GM23338 (cell line): Measurements from ENCODE around the gene SFXN1.

Experiments used
- EZH2 ChIP-seq: fragments of 200-600 bp; sonication (generic); IDR thresholded peaks from one replicate; pipeline ENCODE4 v1.8.0; 2017; ENCODE audit warnings: antibody characterized with exemption, mild to moderate bottlenecking, low read depth; ENCODE audit not compliant: unreplicated experiment
- EZH2phosphoT487 ChIP-seq: fragments of 200-600 bp; sonication (generic); IDR thresholded peaks from one replicate; pipeline ENCODE4 v1.8.1; 2018; ENCODE audit warnings: antibody characterized with exemption; ENCODE audit not compliant: unreplicated experiment
- POLR2AphosphoS5 ChIP-seq: IDR thresholded peaks from 2 replicates; pipeline ENCODE4 v1.6.1; 2016; ENCODE audit warnings: antibody characterized with exemption, low read depth
- TF ChIP-seq, protein P1 (sequence below), 2 experiments: fragments of 200-600 bp in 1 of 2; sonication (generic) in 1 of 2; conservative IDR thresholded peaks; 2 replicates each; pipeline versions ENCODE4 v1.5.1 to v1.6.1; 2016 to 2017; ENCODE audit warnings: antibody characterized with exemption in 2 of 2, low read depth in 2 of 2, mild to moderate bottlenecking in 2 of 2, moderate library complexity in 1 of 2

DNA sequence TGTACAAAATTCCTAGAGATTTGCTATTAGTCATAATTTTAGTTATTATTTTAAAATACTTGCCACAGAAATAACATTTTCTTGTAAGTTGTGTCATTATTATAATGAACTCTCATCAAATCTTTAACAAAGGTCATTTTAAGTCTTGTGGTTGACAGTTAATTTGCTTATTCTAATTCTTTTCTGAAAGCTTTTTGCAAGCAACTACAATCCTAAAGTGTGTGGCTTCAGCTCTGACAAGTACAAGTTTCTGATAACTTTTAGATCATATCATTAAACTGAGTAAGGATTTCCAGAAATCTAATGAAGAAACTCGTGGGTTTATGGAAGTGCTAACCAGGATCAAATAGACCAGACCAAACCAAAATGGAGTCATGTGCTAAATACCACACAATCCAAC is 86.4 kb downstream of the SFXN1 start:
- TF ChIP-seq, protein P1, sequence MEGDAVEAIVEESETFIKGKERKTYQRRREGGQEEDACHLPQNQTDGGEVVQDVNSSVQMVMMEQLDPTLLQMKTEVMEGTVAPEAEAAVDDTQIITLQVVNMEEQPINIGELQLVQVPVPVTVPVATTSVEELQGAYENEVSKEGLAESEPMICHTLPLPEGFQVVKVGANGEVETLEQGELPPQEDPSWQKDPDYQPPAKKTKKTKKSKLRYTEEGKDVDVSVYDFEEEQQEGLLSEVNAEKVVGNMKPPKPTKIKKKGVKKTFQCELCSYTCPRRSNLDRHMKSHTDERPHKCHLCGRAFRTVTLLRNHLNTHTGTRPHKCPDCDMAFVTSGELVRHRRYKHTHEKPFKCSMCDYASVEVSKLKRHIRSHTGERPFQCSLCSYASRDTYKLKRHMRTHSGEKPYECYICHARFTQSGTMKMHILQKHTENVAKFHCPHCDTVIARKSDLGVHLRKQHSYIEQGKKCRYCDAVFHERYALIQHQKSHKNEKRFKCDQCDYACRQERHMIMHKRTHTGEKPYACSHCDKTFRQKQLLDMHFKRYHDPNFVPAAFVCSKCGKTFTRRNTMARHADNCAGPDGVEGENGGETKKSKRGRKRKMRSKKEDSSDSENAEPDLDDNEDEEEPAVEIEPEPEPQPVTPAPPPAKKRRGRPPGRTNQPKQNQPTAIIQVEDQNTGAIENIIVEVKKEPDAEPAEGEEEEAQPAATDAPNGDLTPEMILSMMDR (conservative IDR thresholded peaks at IDR 0.05; ENCODE audit: low read depth in 2 of 2) = no peak
- TF ChIP-seq EZH2 = no peak
- TF ChIP-seq EZH2phosphoT487 = no peak
- TF ChIP-seq POLR2AphosphoS5 = no peak
